DOHH2 (cell line): ENCODE measurements around the gene EXOSC2.

Experiments
- H3F3A ChIP-seq: fragments of 200-600 bp; sonication (generic), shearing (Covaris generic); 2 replicates; pipeline ENCODE4 v1.6.0; 2016; ENCODE audit warnings: antibody characterized with exemption, mild to moderate bottlenecking; ENCODE audit not compliant: control insufficient read depth, insufficient read depth
- H3K27ac ChIP-seq: fragments of 200-600 bp; sonication (generic); 2 replicates; pipeline ENCODE4 v1.5.1; 2014; ENCODE audit warnings: low read depth, mild to moderate bottlenecking, low read length, moderate library complexity
- H3K27me3 ChIP-seq: fragments of 200-600 bp; sonication (generic); 2 replicates; pipeline ENCODE4 v1.6.1; 2014; ENCODE audit warnings: mild to moderate bottlenecking, low read length, mixed read lengths; ENCODE audit not compliant: control insufficient read depth
- H3K36me3 ChIP-seq: fragments of 200-600 bp; sonication (generic); 2 replicates; pipeline ENCODE4 v1.6.1; 2014; ENCODE audit warnings: mild to moderate bottlenecking, low read length, moderate library complexity, mixed read lengths; ENCODE audit not compliant: control insufficient read depth
- H3K4me1 ChIP-seq: fragments of 200-600 bp; sonication (generic); 2 replicates; pipeline ENCODE4 v1.6.1; 2014; ENCODE audit warnings: mild to moderate bottlenecking, low read length, mixed read lengths; ENCODE audit not compliant: control insufficient read depth
- H3K4me2 ChIP-seq: fragments of 200-600 bp; sonication (generic); 2 replicates; pipeline ENCODE4 v1.6.0; 2014; ENCODE audit warnings: mild to moderate bottlenecking, low read length, moderate library complexity
- H3K4me3 ChIP-seq: fragments of 200-600 bp; sonication (generic); 2 replicates; pipeline ENCODE4 v1.5.1; 2014; ENCODE audit warnings: mild to moderate bottlenecking, low read length, mixed read lengths
- H3K79me2 ChIP-seq: fragments of 200-600 bp; sonication (generic); 2 replicates; pipeline ENCODE4 v1.6.1; 2014; ENCODE audit warnings: mild to moderate bottlenecking, low read length, mixed read lengths; ENCODE audit not compliant: control insufficient read depth
- H3K9me2 ChIP-seq: fragments of 200-600 bp; sonication (generic); replicated peaks from 2 replicates; pipeline ENCODE4 v1.6.1; 2014; ENCODE audit warnings: mild to moderate bottlenecking, low read length, mixed read lengths; ENCODE audit not compliant: control insufficient read depth
- H3K9me3 ChIP-seq: fragments of 200-600 bp; sonication (generic); 2 replicates; pipeline ENCODE4 v1.6.1; 2014; ENCODE audit warnings: antibody characterized with exemption, low read length, mixed read lengths; ENCODE audit not compliant: control insufficient read depth, insufficient read depth
- H4K20me1 ChIP-seq: fragments of 200-600 bp; sonication (generic); 2 replicates; pipeline ENCODE4 v1.6.0; 2014; ENCODE audit warnings: low read depth, mild to moderate bottlenecking, antibody characterized with exemption, low read length, moderate library complexity; ENCODE audit not compliant: control insufficient read depth, insufficient read depth
- CTCF ChIP-seq: fragments of 200-600 bp; sonication (generic); IDR thresholded peaks from one replicate; pipeline ENCODE4 v1.5.1; 2014; ENCODE audit warnings: antibody characterized with exemption, mild to moderate bottlenecking, low read depth, low read length; ENCODE audit not compliant: poor library complexity, severe bottlenecking
- EZH2phosphoT487 ChIP-seq: fragments of 200-600 bp; sonication (generic); IDR thresholded peaks from 2 replicates; pipeline ENCODE4 v1.6.1; 2017; ENCODE audit warnings: borderline replicate concordance, mild to moderate bottlenecking, antibody characterized with exemption, low read length, moderate library complexity, mixed read lengths

Gene EXOSC2

GRCh38 chr9:130665431-130666392 lies 27.9 kb upstream of the EXOSC2 start:
- Histone ChIP-seq H3K79me2 (no peaks in the 10 kb centered on the region), H4K20me1 (no peaks in the 10 kb centered on the region), H3K27me3 (peaks cover 27% of the 10 kb centered on the region), H3K27ac (no peak overlapping the region), H3K36me3 (no peaks in the 10 kb centered on the region), H3F3A (no peaks in the 10 kb centered on the region), H3K4me2 (no peak overlapping the region), H3K9me2 (no peaks in the 10 kb centered on the region), H3K9me3 (no peaks in the 10 kb centered on the region), H3K4me3 (no peak overlapping the region), H3K4me1 (no peaks in the 10 kb centered on the region)
- TF ChIP-seq CTCF, result no peak
- TF ChIP-seq EZH2phosphoT487, result no peak

- Histone ChIP-seq H3K4me2 (no peak overlapping the region), H3K4me1 (no peaks in the 10 kb centered on the region), H3K36me3 (no peaks in the 10 kb centered on the region), H3K9me2 (no peaks in the 10 kb centered on the region), H3K27me3 (peaks cover 27% of the 10 kb centered on the region), H3F3A (no peaks in the 10 kb centered on the region), H3K79me2 (no peaks in the 10 kb centered on the region), H3K27ac (no peak overlapping the region), H3K9me3 (no peaks in the 10 kb centered on the region), H4K20me1 (no peaks in the 10 kb centered on the region), H3K4me3 (no peak overlapping the region)
- TF ChIP-seq EZH2phosphoT487 (no peak), CTCF (no peak)
Observed at GRCh38 chr9:130666393-130667119, 27.0 kb upstream of the EXOSC2 start.

- Histone ChIP-seq H3K36me3 (no peaks in the 10 kb centered on the region), H3K9me2 (no peaks in the 10 kb centered on the region), H3K27me3 (peaks cover 22% of the 10 kb centered on the region)
Observed at GRCh38 chr9:130667120-130667435, 26.5 kb upstream of the EXOSC2 start.

More at GRCh38 chr9:130667120-130667435, 26.5 kb upstream of the EXOSC2 start:
- Histone ChIP-seq H3K9me3 (no peaks in the 10 kb centered on the region), H3K27ac (no peak overlapping the region), H3K4me1 (no peaks in the 10 kb centered on the region), H4K20me1 (no peaks in the 10 kb centered on the region), H3K4me2 (no peak overlapping the region), H3K79me2 (no peaks in the 10 kb centered on the region), H3K4me3 (no peak overlapping the region), H3F3A (no peaks in the 10 kb centered on the region)
- TF ChIP-seq EZH2phosphoT487 (no peak), CTCF (no peak)
